CD4-positive, alpha-beta T cell treated with Interleukin-4 for 4 hours (primary cell): ENCODE data around the gene FAM13A.
"Not testable (repeated sequence)": the region's sequence is repeated elsewhere in the genome, so short reads cannot be mapped to it uniquely, and the experiment has no call there.

Source experiments
- DNase-seq: peaks from one replicate; pipeline ENCODE4 v3.0.0-alpha.2; 2020

Gene FAM13A

GRCh38 chr4:88892646-88893045 lies 164.3 kb downstream of the FAM13A start:
- DNase-seq = no peak

- DNase-seq = no peak
Observed at GRCh38 chr4:88891636-88892035, 165.3 kb downstream of the FAM13A start.

GRCh38 chr4:88887409-88887808 lies 169.6 kb downstream of the FAM13A start:
- DNase-seq = not testable (repeated sequence)

- DNase-seq = no peak
Observed at GRCh38 chr4:88881227-88881569, 175.8 kb downstream of the FAM13A start.

GRCh38 chr4:88880501-88881226 lies 176.3 kb downstream of the FAM13A start:
- DNase-seq = no peak

- DNase-seq = no peak
Observed at GRCh38 chr4:88879991-88880390, 177.0 kb downstream of the FAM13A start.

GRCh38 chr4:88878642-88879041 lies 178.3 kb downstream of the FAM13A start:
- no peak for DNase-seq

- no peak for DNase-seq
Observed at GRCh38 chr4:88870428-88870827, 186.6 kb downstream of the FAM13A start.

GRCh38 chr4:88868510-88868909 lies 188.5 kb downstream of the FAM13A start:
- no peak for DNase-seq

GRCh38 chr4:88866862-88867550 lies 190.0 kb downstream of the FAM13A start:
- DNase-seq = no peak

- DNase-seq = no peak
Observed at GRCh38 chr4:88865466-88865865, 191.5 kb downstream of the FAM13A start.

GRCh38 chr4:88865046-88865445 lies 191.9 kb downstream of the FAM13A start:
- DNase-seq = no peak

GRCh38 chr4:88860586-88860985 lies 196.4 kb downstream of the FAM13A start:
- no peak for DNase-seq

GRCh38 chr4:88859191-88859812 lies 197.7 kb downstream of the FAM13A start:
- no peak for DNase-seq

- DNase-seq = no peak
Observed at GRCh38 chr4:88858752-88859151, 198.2 kb downstream of the FAM13A start.

- DNase-seq = no peak
Observed at GRCh38 chr4:88857588-88857987, 199.4 kb downstream of the FAM13A start.

- no peak for DNase-seq
Observed at GRCh38 chr4:88854481-88854880, 202.5 kb downstream of the FAM13A start.

- DNase-seq = not testable (repeated sequence)
Observed at GRCh38 chr4:88853583-88853982, 203.4 kb downstream of the FAM13A start.

- DNase-seq = no peak
Observed at GRCh38 chr4:88846206-88846790, 210.7 kb downstream of the FAM13A start.

GRCh38 chr4:88843067-88843685 lies 213.8 kb downstream of the FAM13A start:
- DNase-seq = no peak

- DNase-seq = no peak
Observed at GRCh38 chr4:88841635-88842034, 215.3 kb downstream of the FAM13A start.

GRCh38 chr4:88836216-88836615 lies 220.8 kb downstream of the FAM13A start:
- DNase-seq = no peak

GRCh38 chr4:88831031-88831430 lies 226.0 kb downstream of the FAM13A start:
- DNase-seq = no peak
